HL-60 (cell line): ENCODE results near the gene LTBP3.

Source experiments
- DNase-seq, 2 experiments: peaks; one replicate each; pipeline ENCODE4 v3.0.0-alpha.2; 2010 to 2020; ENCODE audit warnings: low read depth in 1 of 2, low spot score in 1 of 2
- H3K27ac ChIP-seq: fragments of 250-450 bp; sonication (Bioruptor Pico); replicated peaks from 2 replicates; pipeline ENCODE4 v1.5.1; 2020; ENCODE audit warnings: mild to moderate bottlenecking, moderate library complexity
- H3K27me3 ChIP-seq: fragments of 250-450 bp; sonication (Bioruptor Pico); 2 replicates; pipeline ENCODE4 v1.5.1; 2021; ENCODE audit warnings: mild to moderate bottlenecking, moderate library complexity; ENCODE audit not compliant: insufficient read depth, poor library complexity, severe bottlenecking
- H3K4me3 ChIP-seq: replicated peaks from 2 replicates; pipeline ENCODE4 v1.5.1; 2011; ENCODE audit warnings: mild to moderate bottlenecking, control low read depth, low read length; ENCODE audit not compliant: insufficient read depth
- CTCF ChIP-seq: IDR thresholded peaks from one replicate; pipeline ENCODE4 v1.5.1; 2011; ENCODE audit warnings: low read length, control low read depth, inconsistent platforms; ENCODE audit not compliant: insufficient read depth
- GABPA ChIP-seq: IDR thresholded peaks from 2 replicates; pipeline ENCODE4 v1.6.1; 2012; ENCODE audit warnings: low read depth
- POLR2AphosphoS5 ChIP-seq: IDR thresholded peaks from 2 replicates; pipeline ENCODE4 v1.6.1; 2012; ENCODE audit warnings: low read depth
- REST ChIP-seq: IDR thresholded peaks from 2 replicates; pipeline ENCODE4 v1.6.1; 2012; ENCODE audit warnings: low read depth; ENCODE audit not compliant: insufficient replicate concordance
- SPI1 ChIP-seq: IDR thresholded peaks from 2 replicates; pipeline ENCODE4 v1.6.1; 2012; ENCODE audit warnings: low read depth, mild to moderate bottlenecking, borderline replicate concordance

LTBP3 gene

GRCh38 chr11:65548395-65548794, 9.8 kb downstream of the LTBP3 start:
- TF ChIP-seq SPI1 (no peak), POLR2AphosphoS5 (no peak), GABPA (no peak), CTCF (no peak), REST (no peak)
- no peak overlapping the region for H3K4me3 ChIP-seq
- H3K27me3 ChIP-seq = no peaks in the 10 kb centered on the region
- H3K27ac ChIP-seq = no peak overlapping the region
- no peak for DNase-seq

- DNase-seq = no peak
- H3K4me3 ChIP-seq = no peak overlapping the region
- TF ChIP-seq CTCF (no peak), GABPA (no peak), REST (no peak), POLR2AphosphoS5 (no peak), SPI1 (no peak)
- no peaks in the 10 kb centered on the region for H3K27me3 ChIP-seq
- H3K27ac ChIP-seq = no peak overlapping the region
These were observed 10.6 kb downstream of the LTBP3 start for GRCh38 chr11:65547446-65548125.

- H3K4me3 ChIP-seq = peak overlapping the region; percentile 61
- peak; percentile 85 to 93 for DNase-seq
- TF ChIP-seq GABPA (peak; percentile 41; the same call in 1 of the 2 replicates), POLR2AphosphoS5 (peak; percentile 31; the same call in 1 of the 2 replicates), CTCF (no peak)
- no peaks in the 10 kb centered on the region for H3K27me3 ChIP-seq
- H3K27ac ChIP-seq = peak overlapping the region; percentile 14; the same call in 1 of the 2 replicates
These were observed 11.8 kb downstream of the LTBP3 start for GRCh38 chr11:65546217-65546958.
